H1 (cell line): ENCODE data around the gene SFXN1. TPM values are rescaled to one million over a fixed set of nuclear protein-coding genes. Genes with fewer than 3 reads are reported as not detected.

ENCODE experiments used
- ASH2L ChIP-seq: fragments of 200-600, 300-600 bp; sonication (generic); IDR thresholded peaks from one replicate; pipeline ENCODE4 v1.7.1; 2017; ENCODE audit warnings: low read length
- JUND ChIP-seq: IDR thresholded peaks from 2 replicates; pipeline ENCODE4 v1.6.1; 2011; ENCODE audit warnings: mild to moderate bottlenecking, improper control_type of control experiment, low read length
- KDM4A ChIP-seq: IDR thresholded peaks from one replicate; pipeline ENCODE4 v1.7.1; 2012; ENCODE audit warnings: low read depth, mild to moderate bottlenecking, moderate library complexity, low read length, inconsistent platforms; ENCODE audit not compliant: severe bottlenecking
- MAFK ChIP-seq: IDR thresholded peaks from 2 replicates; pipeline ENCODE4 v1.6.1; 2012; ENCODE audit warnings: low read depth, mild to moderate bottlenecking, improper control_type of control experiment, low read length
- RAD21 ChIP-seq, 2 experiments: IDR thresholded peaks in 1 of 2; conservative IDR thresholded peaks in 1 of 2; 2 replicates each; pipeline ENCODE4 v1.6.1; 2011; ENCODE audit warnings: low read depth in 2 of 2, low read length in 2 of 2, improper control_type of control experiment in 1 of 2, inconsistent platforms in 1 of 2, mild to moderate bottlenecking in 1 of 2, moderate library complexity in 1 of 2
- RNF2 ChIP-seq: fragments of 200-900, 300-1000 bp; sonication (generic); IDR thresholded peaks from 2 replicates; pipeline ENCODE4 v1.7.1; 2016; ENCODE audit warnings: borderline replicate concordance, low read depth, mild to moderate bottlenecking, antibody characterized with exemption, low read length; ENCODE audit not compliant: poor library complexity, severe bottlenecking; ENCODE audit errors: missing control alignments
- RXRA ChIP-seq: IDR thresholded peaks from 2 replicates; pipeline ENCODE4 v1.6.1; 2011; ENCODE audit warnings: low read depth, mild to moderate bottlenecking, low read length, moderate library complexity; ENCODE audit not compliant: insufficient read depth
- SIN3A ChIP-seq, 2 experiments: IDR thresholded peaks in 1 of 2; conservative IDR thresholded peaks in 1 of 2; 2 replicates each; pipeline ENCODE4 v1.6.1; 2011 to 2012; ENCODE audit warnings: low read length in 2 of 2, improper control_type of control experiment in 1 of 2, low read depth in 1 of 2, mild to moderate bottlenecking in 1 of 2
- TBP ChIP-seq: IDR thresholded peaks from 2 replicates; pipeline ENCODE4 v1.6.1; 2011; ENCODE audit warnings: low read depth, low read length, improper control_type of control experiment
- polyA plus RNA-seq, 7 experiments: library from polyadenylated mRNA; depleted of rRNA in 3 of 7; stranded (reverse) in 5 of 7; unstranded in 2 of 7; fragments of >200 nt in 5 of 7; fragments of 200-250 nt in 2 of 7; gene quantifications; 1 replicate in 5 of 7; 2 replicates in 1 of 7; 4 replicates in 1 of 7; pipeline versions ENCODE4 v1.2.1 to v1.2.3, GENCODE V29; 2011 to 2013; ENCODE audit warnings: missing spikeins in 2 of 7, mixed read lengths in 2 of 7
- total RNA-seq: library from RNA; stranded (reverse); fragmentation: NEBNext Ultra II Directional; extraction: Animal tissue kit (Norgen Biotek cat#: 25700); gene quantifications from 2 replicates; pipeline ENCODE4 v1.2.1, GENCODE V29; 2021
- TF ChIP-seq, protein P1 (sequence below): IDR thresholded peaks from 2 replicates; pipeline ENCODE4 v1.6.1; 2012; ENCODE audit warnings: low read length, inconsistent platforms

SFXN1 gene
- total and polyA plus RNA-seq, 2 of the 8 experiments (the other 6 are each of a cell fraction or from before 2014, with no cell fraction given): 72.7 to 97.6 TPM

GRCh38 chr5:175534070-175534932 is 55.9 kb downstream of the SFXN1 start (continued):
- TF ChIP-seq JUND (peak; percentile 70; the same call in 1 of the 2 replicates), KDM4A (no peak), ASH2L (no peak), MAFK (no peak), RAD21 (IDR thresholded peaks at IDR 0.05 in 1 of 2, conservative IDR thresholded peaks at IDR 0.05 in 1 of 2; ENCODE audit: low read depth in 2 of 2, low read length in 2 of 2) (peak; percentile 100), RXRA (no peak), SIN3A (conservative IDR thresholded peaks at IDR 0.05 in 1 of 2, IDR thresholded peaks at IDR 0.05 in 1 of 2; ENCODE audit: low read depth in 1 of 2, low read length in 2 of 2) (0 out of 4 replicates have a peak, but pooled peaks of 1 of the 2 experiments have one; percentile 63), TBP (peak; percentile 40; the same call in 1 of the 2 replicates), RNF2 (no peak)
- TF ChIP-seq, protein P1, sequence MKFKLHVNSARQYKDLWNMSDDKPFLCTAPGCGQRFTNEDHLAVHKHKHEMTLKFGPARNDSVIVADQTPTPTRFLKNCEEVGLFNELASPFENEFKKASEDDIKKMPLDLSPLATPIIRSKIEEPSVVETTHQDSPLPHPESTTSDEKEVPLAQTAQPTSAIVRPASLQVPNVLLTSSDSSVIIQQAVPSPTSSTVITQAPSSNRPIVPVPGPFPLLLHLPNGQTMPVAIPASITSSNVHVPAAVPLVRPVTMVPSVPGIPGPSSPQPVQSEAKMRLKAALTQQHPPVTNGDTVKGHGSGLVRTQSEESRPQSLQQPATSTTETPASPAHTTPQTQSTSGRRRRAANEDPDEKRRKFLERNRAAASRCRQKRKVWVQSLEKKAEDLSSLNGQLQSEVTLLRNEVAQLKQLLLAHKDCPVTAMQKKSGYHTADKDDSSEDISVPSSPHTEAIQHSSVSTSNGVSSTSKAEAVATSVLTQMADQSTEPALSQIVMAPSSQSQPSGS: no peak
